Measurements from ENCODE around the gene AGAP1.

Gene AGAP1

DNA sequence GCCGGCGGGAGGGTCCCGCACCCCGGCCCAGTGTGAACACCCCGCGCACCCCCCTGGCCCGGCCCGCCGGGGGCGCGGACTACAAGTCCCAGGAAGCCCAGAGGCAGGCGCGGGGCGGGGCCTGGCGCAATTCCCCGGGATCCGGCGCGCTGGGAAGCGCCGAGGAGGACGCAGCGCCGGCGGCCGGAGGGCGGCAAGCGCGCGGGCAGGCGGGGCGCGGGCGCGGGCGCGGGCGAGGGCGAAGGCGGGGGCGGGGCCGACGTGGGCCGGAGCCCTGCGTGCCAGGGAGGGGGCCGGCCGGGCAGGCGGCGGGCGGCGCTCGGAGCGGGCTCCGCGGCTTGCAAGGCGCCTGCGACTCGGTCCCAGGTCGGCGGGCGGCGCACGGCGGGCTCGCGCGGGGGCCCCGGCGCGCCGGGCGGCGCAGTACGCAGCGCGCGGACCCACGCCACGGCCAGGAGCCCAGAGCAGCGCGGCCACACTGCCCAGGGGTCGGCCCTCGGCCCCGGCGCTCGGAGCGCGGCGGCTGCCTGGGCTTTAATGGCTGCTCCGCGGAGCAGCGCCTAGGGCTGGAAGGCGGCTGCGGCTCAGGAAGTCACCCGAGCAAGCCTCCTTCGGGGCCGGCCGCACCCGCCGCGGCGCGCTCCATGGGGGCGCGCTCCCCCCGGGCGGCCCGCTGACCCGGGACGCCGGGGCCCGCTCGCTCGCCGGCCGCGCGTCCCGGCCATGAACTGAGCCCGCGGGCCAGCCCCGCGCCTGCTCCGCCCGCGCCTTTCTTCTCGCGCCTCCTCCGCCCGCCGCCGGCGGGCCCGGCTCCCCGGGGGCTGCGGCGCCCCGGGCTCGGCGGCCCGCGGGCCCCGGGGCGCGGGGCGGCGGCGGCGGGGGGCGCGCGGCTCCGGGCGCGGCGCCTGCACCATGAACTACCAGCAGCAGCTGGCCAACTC is at the start of gene AGAP1:
AGAP1 (plus strand) TSS at position 269 of the 941 bp plus-strand sequence.
- DNase-seq (ENCODE audit: low read depth in 2 of 2, low spot score in 1 of 2), result no peak

- DNase-seq (ENCODE audit: low read depth in 2 of 2, low spot score in 1 of 2), result no peak
Measured at GRCh38 chr2:235444101-235444597, 49.7 kb upstream of the AGAP1 start.

- DNase-seq (ENCODE audit: low read depth in 2 of 2, low spot score in 1 of 2), result no peak
Measured at GRCh38 chr2:235445116-235445515, 48.7 kb upstream of the AGAP1 start.

DNA sequence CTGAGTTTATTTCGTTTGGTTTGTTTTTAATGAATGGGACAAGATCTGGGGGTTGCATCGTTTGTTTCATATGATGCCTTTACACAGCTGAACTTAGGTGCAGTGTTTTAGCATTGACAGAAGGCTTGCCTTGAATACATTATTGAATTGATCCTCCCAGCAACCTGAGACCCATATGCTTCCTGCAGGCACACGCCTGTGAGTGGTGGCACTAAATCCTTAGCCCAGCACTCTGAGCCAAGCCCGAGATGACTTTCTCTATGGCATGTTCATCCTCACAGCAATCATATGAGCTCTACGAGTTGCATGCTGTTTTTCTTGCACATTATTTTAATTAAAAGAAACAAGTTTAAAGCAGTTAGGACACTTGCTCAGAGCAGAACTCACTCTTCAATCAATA is 47.8 kb upstream of the AGAP1 start:
- no peak for DNase-seq (ENCODE audit: low read depth in 2 of 2, low spot score in 1 of 2)

GRCh38 chr2:235447210-235447609 is 46.6 kb upstream of the AGAP1 start:
- no peak for DNase-seq (ENCODE audit: low read depth in 2 of 2, low spot score in 1 of 2)

DNA sequence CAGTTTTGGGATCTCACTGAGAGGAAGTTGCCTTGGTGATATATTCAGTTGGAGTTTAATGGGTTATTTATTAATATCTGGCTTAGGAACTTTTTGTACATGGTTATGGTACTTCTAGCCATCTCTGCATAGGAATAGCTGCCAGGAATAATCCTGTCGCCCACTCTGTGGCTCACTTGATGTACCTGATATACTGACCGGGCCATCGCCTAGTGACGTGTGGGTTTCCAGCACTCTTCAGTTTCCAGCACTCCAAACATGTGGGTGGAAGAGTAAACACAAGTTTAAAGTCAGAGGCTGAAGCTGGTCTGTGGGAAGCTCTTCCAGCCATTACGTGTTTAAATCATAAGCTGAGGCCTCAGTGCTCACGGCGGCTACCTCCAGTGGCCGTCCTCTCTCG is 44.3 kb upstream of the AGAP1 start:
- DNase-seq (ENCODE audit: low read depth in 2 of 2, low spot score in 1 of 2), result no peak

- no peak for DNase-seq (ENCODE audit: low read depth in 2 of 2, low spot score in 1 of 2)
Measured at GRCh38 chr2:235453605-235454151, 40.2 kb upstream of the AGAP1 start.

DNA sequence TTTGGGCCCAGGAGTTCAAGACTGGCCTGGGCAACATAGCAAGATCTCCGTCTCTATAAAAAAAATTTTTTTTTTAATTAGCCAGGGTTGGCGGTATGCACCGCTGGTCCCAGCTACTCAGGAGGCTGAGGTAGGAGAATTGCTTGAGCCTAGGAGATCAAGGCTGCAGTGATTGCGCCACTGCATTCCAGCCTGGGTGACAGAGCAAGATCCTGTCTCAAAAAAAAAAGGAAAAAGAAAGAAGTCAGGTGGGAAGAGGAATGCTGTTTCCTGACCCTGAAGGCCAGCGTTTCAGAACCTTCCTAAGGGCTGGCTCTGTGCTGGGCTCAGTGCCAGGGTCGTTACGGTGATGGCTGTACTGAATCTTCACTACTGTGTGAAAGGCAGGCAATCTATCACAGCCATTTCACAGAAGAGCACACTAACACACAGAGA is 35.0 kb upstream of the AGAP1 start:
- no peak for DNase-seq (ENCODE audit: low read depth in 2 of 2, low spot score in 1 of 2)

- DNase-seq (ENCODE audit: low read depth in 2 of 2, low spot score in 1 of 2), result no peak
Measured at GRCh38 chr2:235460548-235461047, 33.2 kb upstream of the AGAP1 start.

DNA sequence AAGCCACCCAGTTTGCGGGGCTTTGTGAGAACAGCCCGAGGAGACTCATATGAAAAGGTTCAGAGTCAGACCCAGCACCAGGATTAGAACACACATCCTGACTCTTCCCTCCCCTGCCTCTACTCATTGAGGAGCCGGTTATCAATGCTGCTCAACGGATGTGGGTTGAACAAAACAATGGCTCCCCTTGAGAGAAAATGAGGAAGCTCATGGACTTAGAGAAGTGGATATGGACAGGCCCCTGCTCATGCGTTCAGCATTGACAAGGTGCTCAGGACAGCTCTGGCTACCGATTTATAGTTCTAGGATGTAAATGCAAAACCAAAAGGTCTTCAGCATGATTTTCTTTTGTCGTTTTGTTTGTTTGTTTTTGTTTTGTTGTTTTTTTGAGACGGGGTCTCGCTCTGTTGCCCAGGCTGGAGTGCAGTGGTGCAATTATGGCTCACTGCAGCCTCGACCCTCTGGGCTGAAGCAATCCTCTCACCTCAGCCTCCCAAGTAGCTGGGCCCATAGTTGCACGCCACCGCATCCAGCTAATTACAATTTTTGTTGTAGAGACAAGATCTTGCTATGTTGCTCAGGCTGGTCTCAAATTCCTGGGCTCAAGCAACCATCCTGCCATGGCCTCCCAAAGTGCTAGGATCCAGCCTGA is 32.0 kb upstream of the AGAP1 start:
- no peak for DNase-seq (ENCODE audit: low read depth in 2 of 2, low spot score in 1 of 2)

GRCh38 chr2:235462415-235462790 is 31.4 kb upstream of the AGAP1 start:
- DNase-seq (ENCODE audit: low read depth in 2 of 2, low spot score in 1 of 2), result no peak

DNA sequence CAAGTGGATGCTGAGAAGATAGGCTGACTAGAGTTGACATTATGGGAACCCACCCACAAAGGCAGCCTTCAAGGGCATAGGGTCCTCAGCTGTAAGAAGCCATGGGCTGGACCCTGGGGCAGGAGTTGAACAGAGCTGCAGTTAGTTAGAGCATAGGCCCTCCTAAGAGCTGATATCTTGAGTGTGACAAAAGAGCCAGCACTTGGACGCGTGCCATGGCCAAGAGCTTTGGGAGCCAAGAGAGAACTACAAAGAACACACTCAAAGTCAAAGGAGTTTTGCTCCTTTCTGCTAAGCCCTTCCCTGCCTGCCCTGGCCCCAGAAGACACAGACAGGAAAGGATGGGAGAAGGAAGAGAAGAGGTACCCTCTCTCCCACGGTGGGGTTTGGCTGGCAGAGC is 29.9 kb upstream of the AGAP1 start:
- no peak for DNase-seq (ENCODE audit: low read depth in 2 of 2, low spot score in 1 of 2)

GRCh38 chr2:235467588-235467987 is 26.3 kb upstream of the AGAP1 start:
- no peak for DNase-seq (ENCODE audit: low read depth in 2 of 2, low spot score in 1 of 2)

DNA sequence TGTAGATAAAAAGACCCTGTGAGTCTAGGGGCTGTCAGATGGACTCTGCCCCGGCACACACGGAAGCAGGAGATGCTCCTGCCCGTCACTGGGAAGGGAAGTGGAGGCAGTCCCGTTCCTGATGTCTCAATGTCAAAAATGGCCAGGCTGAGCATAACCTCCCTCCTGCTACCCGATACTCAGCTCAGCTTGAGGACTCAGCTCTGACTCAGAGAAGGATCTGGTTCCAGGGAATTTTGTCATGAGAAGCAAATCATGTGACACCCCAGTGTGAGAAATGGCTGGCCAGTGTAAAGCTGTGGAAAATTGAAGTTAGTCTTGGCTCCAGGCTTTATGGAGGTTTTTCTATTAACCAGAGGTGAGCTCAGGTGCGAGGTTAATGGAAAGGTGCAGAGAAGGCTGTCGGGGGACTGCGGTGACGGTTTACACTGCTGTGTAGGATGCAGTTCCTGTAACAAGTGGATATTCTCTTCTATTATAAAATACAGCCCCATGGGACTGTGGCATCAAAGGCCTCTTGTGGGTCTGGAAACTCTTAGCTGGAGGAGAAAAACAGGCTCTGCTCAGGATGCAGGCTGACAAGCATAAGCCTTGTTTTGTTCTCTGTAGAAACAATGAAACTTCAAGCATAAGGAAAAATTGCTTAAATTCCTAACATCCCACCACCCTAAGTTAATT is 24.7 kb upstream of the AGAP1 start:
- no peak for DNase-seq (ENCODE audit: low read depth in 2 of 2, low spot score in 1 of 2)

DNA sequence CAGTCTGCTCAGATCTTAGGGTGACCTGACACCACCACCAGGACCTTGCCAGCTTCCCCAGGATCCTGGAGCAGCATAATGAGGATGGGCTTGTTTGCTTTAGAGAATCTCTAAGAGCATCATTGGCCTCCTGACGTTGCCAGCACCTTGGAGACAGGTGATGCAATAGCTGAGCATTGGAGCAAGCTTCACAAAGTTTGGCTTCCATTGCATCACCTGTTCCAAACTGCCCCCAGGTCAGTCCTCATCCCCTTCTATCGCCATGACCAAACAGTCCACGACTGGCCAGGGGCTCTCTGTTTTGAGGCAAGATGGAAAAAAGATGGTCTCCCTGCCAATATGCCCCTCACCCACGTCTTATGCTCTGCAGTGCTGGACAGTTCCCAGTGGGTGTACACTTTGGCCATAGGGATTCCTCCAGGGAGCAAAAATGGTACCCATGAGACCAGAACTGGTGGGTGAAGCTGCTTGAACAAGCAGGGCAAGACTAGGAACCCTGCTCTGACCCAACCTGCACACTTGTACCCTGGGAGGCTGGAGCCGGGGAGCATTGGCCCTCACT is 22.6 kb upstream of the AGAP1 start:
- no peak for DNase-seq (ENCODE audit: low read depth in 2 of 2, low spot score in 1 of 2)

GRCh38 chr2:235472443-235472842 is 21.4 kb upstream of the AGAP1 start:
- no peak for DNase-seq (ENCODE audit: low read depth in 2 of 2, low spot score in 1 of 2)

DNA sequence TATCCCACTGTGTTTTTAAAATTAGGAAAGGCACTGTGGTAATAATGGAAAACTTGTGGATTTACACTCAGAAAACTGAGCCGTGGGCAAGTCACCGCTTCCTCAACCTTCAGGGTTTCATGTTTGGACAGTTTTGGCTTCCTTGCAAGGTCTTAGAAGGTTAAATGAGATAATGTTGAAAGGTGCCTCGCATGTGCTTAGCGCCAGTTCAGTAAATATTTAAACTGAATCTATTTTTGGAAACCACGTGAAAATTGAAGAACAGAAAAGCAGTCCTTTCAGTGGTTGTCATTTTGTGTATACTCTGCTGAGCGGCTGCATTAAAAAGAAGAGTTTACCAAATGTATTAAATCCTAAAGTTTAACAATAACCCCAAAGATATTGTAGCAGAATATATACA is 15.2 kb upstream of the AGAP1 start:
- DNase-seq (ENCODE audit: low read depth in 2 of 2, low spot score in 1 of 2), result no peak

DNA sequence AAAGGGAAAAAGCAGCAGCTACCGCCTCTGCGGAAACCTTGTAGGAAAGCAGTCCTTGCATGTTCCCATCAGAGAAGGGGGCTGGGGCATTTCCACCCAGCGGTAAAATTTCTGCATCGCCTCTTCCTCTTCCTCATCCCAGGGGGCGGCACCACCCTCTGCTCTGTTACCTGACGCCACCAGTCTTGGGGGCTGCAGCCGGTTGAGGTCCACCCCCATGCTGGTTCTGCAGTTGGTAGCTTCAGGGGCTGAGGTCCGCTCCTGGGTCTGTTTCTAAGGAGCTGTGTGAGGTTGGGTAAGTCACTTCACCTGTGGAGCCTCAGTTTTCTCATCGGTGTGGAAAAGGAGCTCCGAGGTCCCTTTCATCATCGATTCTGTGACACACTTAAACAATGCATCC is 14.2 kb upstream of the AGAP1 start:
- DNase-seq (ENCODE audit: low read depth in 2 of 2, low spot score in 1 of 2), result no peak

- no peak for DNase-seq (ENCODE audit: low read depth in 2 of 2, low spot score in 1 of 2)
Measured at GRCh38 chr2:235480614-235481013, 13.2 kb upstream of the AGAP1 start.

GRCh38 chr2:235483313-235483712 is 10.5 kb upstream of the AGAP1 start:
- DNase-seq (ENCODE audit: low read depth in 2 of 2, low spot score in 1 of 2), result no peak

- DNase-seq (ENCODE audit: low read depth in 2 of 2, low spot score in 1 of 2), result no peak
Measured at GRCh38 chr2:235485362-235485761, 8.5 kb upstream of the AGAP1 start.
